A549 (cell line): ENCODE measurements around the gene KCTD11. TPM values are rescaled to one million over a fixed set of nuclear protein-coding genes. Genes with fewer than 3 reads are reported as not detected.

Experiments
- ATAC-seq, 2 experiments: fragments of 200-7000 bp in 1 of 2; fragments of >200 bp in 1 of 2; cut with Nextera tagmentation in 1 of 2; cut with Tn5 transposase in 1 of 2; 3 replicates each; pipeline versions ENCODE4 v1.8.0 to v1.9.1; 2018 to 2020; ENCODE audit warnings: mild to moderate bottlenecking in 1 of 2, moderate library complexity in 1 of 2
- CTCF ChIA-PET: fragments of 300-600 bp; sonication (Branson Sonifier 250); formaldehyde crosslinking; extraction: SDS; loops from one replicate; lab custom pipeline; 2021; ENCODE audit warnings: antibody characterized with exemption, inconsistent platforms; lab: Yijun Ruan, JAX
- POLR2A ChIA-PET: fragments of 350-600 bp; formaldehyde crosslinking; extraction: SDS; loops from one replicate; lab custom pipeline; 2021; ENCODE audit warnings: antibody characterized with exemption, inconsistent platforms; lab: Yijun Ruan, JAX
- DNase-seq, 2 experiments: peaks; one replicate each; pipeline versions ENCODE4 v3.0.0 to v3.0.0-alpha.2; 2011 to 2016; ENCODE audit warnings: low read depth in 1 of 2, low spot score in 1 of 2
- FAIRE-seq: peaks from 2 replicates; lab custom pipeline; 2011; peaks lifted over from hg19 to GRCh38; lab: Jason Lieb, UNC
- H3K27ac ChIP-seq, 2 experiments: fragments of >200 bp; sonication (Bioruptor Twin); formaldehyde crosslinking; 3 replicates each; pipeline ENCODE4 v1.5.1; 2016 to 2017
- H3K4me1 ChIP-seq: fragments of >200 bp; sonication (Bioruptor Twin); formaldehyde crosslinking; 3 replicates; pipeline ENCODE4 v1.6.1; 2016
- H3K4me2 ChIP-seq: fragments of >200 bp; sonication (Bioruptor Twin); formaldehyde crosslinking; 3 replicates; pipeline ENCODE4 v1.6.1; 2016
- H3K4me3 ChIP-seq: fragments of >200 bp; sonication (Bioruptor Twin); formaldehyde crosslinking; 3 replicates; pipeline ENCODE4 v1.5.1; 2016
- H3K9me3 ChIP-seq: fragments of >200 bp; sonication (Bioruptor Twin); formaldehyde crosslinking; 3 replicates; pipeline ENCODE4 v1.6.1; 2016
- BCL3 ChIP-seq: fragments of >200 bp; sonication (Bioruptor Twin); formaldehyde crosslinking; IDR thresholded peaks from 3 replicates; pipeline ENCODE4 v1.6.1; 2016
- BHLHE40 ChIP-seq: IDR thresholded peaks from 2 replicates; pipeline ENCODE4 v1.6.1; 2012; ENCODE audit warnings: low read depth, low read length, inconsistent platforms
- CHD2 ChIP-seq: fragments of 150-350 bp; IDR thresholded peaks from 2 replicates; pipeline ENCODE4 v1.6.1; 2014; ENCODE audit warnings: low read length; ENCODE audit not compliant: partially characterized antibody
- E2F6 ChIP-seq: IDR thresholded peaks from 2 replicates; pipeline ENCODE4 v1.6.1; 2012; ENCODE audit warnings: low read depth, borderline replicate concordance
- ESRRA ChIP-seq: fragments of 150-350 bp; IDR thresholded peaks from 2 replicates; pipeline ENCODE4 v1.6.1; 2014; ENCODE audit warnings: mild to moderate bottlenecking, low read length, borderline replicate concordance
- FOSB ChIP-seq: fragments of 250-450 bp; sonication (Bioruptor Pico); IDR thresholded peaks from 2 replicates; pipeline ENCODE4 v1.5.0; 2020; ENCODE audit warnings: mild to moderate bottlenecking, moderate library complexity
- FOSL2 ChIP-seq, 2 experiments: fragments of 450-650 bp in 1 of 2; fragments of >200 bp in 1 of 2; sonication (Bioruptor Twin) in 1 of 2; formaldehyde crosslinking; IDR thresholded peaks; 2 replicates each; pipeline versions ENCODE4 v1.5.0 to v1.6.1; 2016 to 2020; ENCODE audit warnings: mild to moderate bottlenecking in 1 of 2, moderate library complexity in 1 of 2
- GATA3 ChIP-seq: IDR thresholded peaks from 2 replicates; pipeline ENCODE4 v1.6.1; 2012; ENCODE audit warnings: borderline replicate concordance
- HES2 ChIP-seq: fragments of >200 bp; sonication (Bioruptor Twin); formaldehyde crosslinking; IDR thresholded peaks from 2 replicates; pipeline ENCODE4 v1.6.1; 2016
- HOXA7 ChIP-seq: fragments of 250-450 bp; sonication (Bioruptor Pico); IDR thresholded peaks from 2 replicates; pipeline ENCODE4 v1.5.0; 2020; ENCODE audit warnings: mild to moderate bottlenecking, moderate library complexity
- HOXB13 ChIP-seq: fragments of 250-450 bp; sonication (Bioruptor Pico); IDR thresholded peaks from 2 replicates; pipeline ENCODE4 v1.5.0; 2020; ENCODE audit warnings: low read depth, mild to moderate bottlenecking, moderate library complexity
- JUN ChIP-seq, 2 experiments: fragments of >200 bp; sonication (Bioruptor Twin); formaldehyde crosslinking; IDR thresholded peaks; 2 replicates in 1 of 2; 3 replicates in 1 of 2; pipeline ENCODE4 v1.6.1; 2016 to 2017
- JUNB ChIP-seq: fragments of >200 bp; sonication (Bioruptor Twin); formaldehyde crosslinking; IDR thresholded peaks from 2 replicates; pipeline ENCODE4 v1.6.1; 2016
- KDM1A ChIP-seq: fragments of 200-600 bp; sonication (generic); IDR thresholded peaks from 2 replicates; pipeline ENCODE4 v1.6.1; 2016; ENCODE audit warnings: low read depth, mild to moderate bottlenecking
- MAX ChIP-seq: IDR thresholded peaks from 2 replicates; pipeline ENCODE4 v1.6.1; 2012
- MAZ ChIP-seq: fragments of 150-350 bp; IDR thresholded peaks from 2 replicates; pipeline ENCODE4 v1.6.1; 2014; ENCODE audit warnings: antibody characterized with exemption, low read depth, low read length, borderline replicate concordance
- MYC ChIP-seq: IDR thresholded peaks from 2 replicates; pipeline ENCODE4 v1.6.1; 2012; ENCODE audit warnings: mild to moderate bottlenecking, inconsistent platforms, low read length, improper control_type of control experiment, borderline replicate concordance
- NPAS2 ChIP-seq: fragments of 250-450 bp; sonication (Bioruptor Pico); IDR thresholded peaks from 2 replicates; pipeline ENCODE4 v1.8.0; 2022; ENCODE audit warnings: mild to moderate bottlenecking, moderate library complexity, borderline replicate concordance
- PBX3 ChIP-seq: IDR thresholded peaks from 2 replicates; pipeline ENCODE4 v1.6.1; 2012
- PHF8 ChIP-seq: fragments of 200-600 bp; sonication (generic); IDR thresholded peaks from 2 replicates; pipeline ENCODE4 v1.6.1; 2016; ENCODE audit warnings: low read depth, mild to moderate bottlenecking, antibody characterized with exemption, moderate library complexity, borderline replicate concordance
- POLR2A ChIP-seq: IDR thresholded peaks from 2 replicates; pipeline ENCODE4 v1.6.1; 2012; ENCODE audit warnings: mild to moderate bottlenecking, low read length
- RFX5 ChIP-seq: fragments of 450-650 bp; IDR thresholded peaks from 2 replicates; pipeline ENCODE4 v1.7.1; 2014; ENCODE audit warnings: antibody characterized with exemption, mild to moderate bottlenecking, moderate library complexity
- RNF2 ChIP-seq: fragments of 200-600 bp; sonication (generic); IDR thresholded peaks from 2 replicates; pipeline ENCODE4 v1.6.1; 2016; ENCODE audit warnings: low read depth, mild to moderate bottlenecking, antibody characterized with exemption, moderate library complexity, borderline replicate concordance
- TP53 ChIP-seq: fragments of 250-450 bp; sonication (Bioruptor Pico); IDR thresholded peaks from 2 replicates; pipeline ENCODE4 v1.5.0; 2021; ENCODE audit warnings: mild to moderate bottlenecking, moderate library complexity
- USF2 ChIP-seq: fragments of 450-650 bp; IDR thresholded peaks from 2 replicates; pipeline ENCODE4 v1.6.1; 2014; ENCODE audit warnings: antibody characterized with exemption
- ZFP36 ChIP-seq: fragments of 450-650 bp; IDR thresholded peaks from 2 replicates; pipeline ENCODE4 v1.6.1; 2014; ENCODE audit warnings: borderline replicate concordance; ENCODE audit not compliant: partially characterized antibody
- WGBS: methylation state at CpG from one replicate; pipeline ENCODE4 v1.1.6; 2017; ENCODE audit errors: missing lambda C conversion rate; 5-methylcytosine and 5-hydroxymethylcytosine counted together
- polyA plus RNA-seq, 4 experiments: library from polyadenylated mRNA; depleted of rRNA in 3 of 4; stranded (reverse); fragments of >200 nt; fragmentation: RNase III in 1 of 4; extraction: RNeasy Plus Mini Kit Qiagen cat#74134 plus additional on column Dnase treatment in 1 of 4; gene quantifications; 2 replicates in 3 of 4; 3 replicates in 1 of 4; pipeline ENCODE4 v1.2.3, GENCODE V29; 2011 to 2017

Gene KCTD11
- polyA plus RNA-seq, 2 of the 4 experiments (the other 2 are of a cell fraction) = 6.1 to 10.3 TPM

- TF ChIP-seq HES2 = no peak
- TF ChIP-seq PHF8 = peak; percentile 53; the same call in 1 of the 2 replicates
Observed at GRCh38 chr17:7328840-7329373, 23.1 kb upstream of the KCTD11 start, which contains the start of gene NEURL4 (continued).

GRCh38 chr17:7329374-7329996 is 22.5 kb upstream of the KCTD11 start:
- peak overlapping the region; percentile 89 to 98 for H3K27ac ChIP-seq
- ChIA-PET POLR2A (interaction anchor here (0.9 to 1.6 kb wide), 12 partner anchors 9 to 231 kb away, joined by 3 to 22 read pairs (median 5); partner anchors contain the start of genes GPS2, PLSCR3 and TMEM256), CTCF (interaction anchor here (1.0 to 23.9 kb wide), 11 partner anchors 9 to 284 kb away, joined by 3 to 433 read pairs (median 7); partner anchors contain the start of genes ACAP1, KCTD11, SENP3 and SLC2A4)
- H3K4me3 ChIP-seq = peak overlapping the region; percentile 81
- peaks cover 15% of the 10 kb centered on the region; the same call in 2 of the 3 replicates for H3K4me1 ChIP-seq
- under 1% methylated on average over 38 of the region's 43 CpGs for WGBS
- ATAC-seq (peak; percentile 62 to 82), DNase-seq (peak; percentile 99 to 100), FAIRE-seq (peak; percentile 89)
- H3K9me3 ChIP-seq = no peaks in the 10 kb centered on the region
- H3K4me2 ChIP-seq = peak overlapping the region; percentile 56
- no peak for TF ChIP-seq JUNB
- TF ChIP-seq BHLHE40 = no peak
- TF ChIP-seq BCL3 = 0 out of 3 replicates have a peak, but pooled peaks have one; percentile 14
- peak; percentile 29; the same call in 1 of the 2 replicates for TF ChIP-seq USF2
- no peak for TF ChIP-seq CHD2
- TF ChIP-seq GATA3 = peak; percentile 76; the same call in 1 of the 2 replicates
- TF ChIP-seq ZFP36 = no peak
- peak; percentile 7; the same call in 1 of the 2 replicates for TF ChIP-seq MAZ
- TF ChIP-seq PHF8 = 0 out of 2 replicates have a peak, but pooled peaks have one; percentile 30
- peak; percentile 78; the same call in 1 of the 2 replicates for TF ChIP-seq E2F6
- TF ChIP-seq POLR2A = peak; percentile 87
- peak; percentile 62 to 66; a peak in 4 of 5 replicates for TF ChIP-seq JUN (IDR thresholded peaks at IDR 0.05)
- no peak for TF ChIP-seq RFX5
- TF ChIP-seq MAX = peak; percentile 87
- no peak for TF ChIP-seq PBX3

GRCh38 chr17:7329997-7330637 is 21.8 kb upstream of the KCTD11 start:
- CTCF ChIA-PET = interaction anchor here (0.9 to 23.9 kb wide), 12 partner anchors 12 to 284 kb away, joined by 3 to 433 read pairs (median 6); partner anchors contain the start of genes ACAP1, KCTD11, SENP3 and SLC2A4
- ATAC-seq = peak; percentile 85 to 92
- H3K4me2 ChIP-seq = peak overlapping the region; percentile 56
- H3K27ac ChIP-seq = peak overlapping the region; percentile 89 to 98
- POLR2A ChIA-PET = interaction anchor here (0.9 to 1.6 kb wide), 11 partner anchors 10 to 230 kb away, joined by 3 to 22 read pairs (median 5); partner anchors contain the start of genes GPS2, PLSCR3 and TMEM256
- H3K9me3 ChIP-seq = no peaks in the 10 kb centered on the region
- peaks cover 15% of the 10 kb centered on the region; the same call in 2 of the 3 replicates for H3K4me1 ChIP-seq
- DNase-seq = peak; percentile 90 to 100
- no peak for FAIRE-seq
- 2% methylated on average over 24 of the region's 34 CpGs for WGBS
- H3K4me3 ChIP-seq = peak overlapping the region; percentile 81
- TF ChIP-seq JUNB = no peak
- peak; percentile 37; the same call in 1 of the 2 replicates for TF ChIP-seq POLR2A
- TF ChIP-seq JUN (IDR thresholded peaks at IDR 0.05) = no peak
- no peak for TF ChIP-seq TP53 (CRISPR knock-in tag)
- no peak for TF ChIP-seq RNF2
- 0 out of 2 replicates have a peak, but pooled peaks have one; percentile 17 for TF ChIP-seq MYC
- 0 out of 3 replicates have a peak, but pooled peaks have one; percentile 22 for TF ChIP-seq BCL3
- no peak for TF ChIP-seq HOXB13 (CRISPR knock-in tag)
- no peak for TF ChIP-seq HOXA7 (CRISPR knock-in tag)
- TF ChIP-seq ESRRA = no peak
- no peak for TF ChIP-seq FOSB (CRISPR knock-in tag)
- no peak for TF ChIP-seq NPAS2 (CRISPR knock-in tag)
- TF ChIP-seq KDM1A = no peak
- TF ChIP-seq MAZ = no peak
- no peak for TF ChIP-seq FOSL2 (IDR thresholded peaks at IDR 0.05)
- no peak for TF ChIP-seq FOSL2 (CRISPR knock-in tag; IDR thresholded peaks at IDR 0.05)
